ENCODE data around the gene TMEM52. TPM values are rescaled to one million over a fixed set of nuclear protein-coding genes. Genes with fewer than 3 reads are reported as not detected.

Gene TMEM52
- total and polyA plus RNA-seq, 3 experiments from 2014 or later: 0.32 to 1.4 (median 0.94) TPM

- CTCF ChIA-PET: no interaction called here
These were observed 7.6 kb downstream of the TMEM52 start for GRCh38 chr1:1911350-1912041.

GRCh38 chr1:1910651-1911331, 8.3 kb downstream of the TMEM52 start:
- H3K27me3 Mint-ChIP-seq: peaks cover 0 to 5% of the 10 kb centered on the region in 2 donors
- DNase-seq: no peak
- Histone ChIP-seq H3K4me3 (ENCODE audit: low read length) (no peak overlapping the region), H3K9me3 (ENCODE audit: low read length) (no peaks in the 10 kb centered on the region), H3K4me1 (ENCODE audit: insufficient read depth, low read length) (peaks cover 11% of the 10 kb centered on the region), H3K27ac (ENCODE audit: low read depth, low read length) (no peak overlapping the region), H3K36me3 (ENCODE audit: insufficient read depth, low read length) (no peaks in the 10 kb centered on the region), H3K27me3 (ENCODE audit: insufficient read depth, low read length, poor library complexity, severe bottlenecking) (no peaks in the 10 kb centered on the region)
- peaks cover 14 to 20% (median 14%) of the 10 kb centered on the region in 3 donors for H3K4me1 Mint-ChIP-seq
- H3K9me3 Mint-ChIP-seq: no peaks in the 10 kb centered on the region
- peak overlapping the region in 2 of 8 donors; percentile 75 to 93 for H3K27ac Mint-ChIP-seq
- CTCF ChIA-PET: no interaction called here
- peak overlapping the region in 5 of 7 donors; percentile 3 to 96 (median 85) for H3K4me3 Mint-ChIP-seq
- POLR2A ChIA-PET: no interaction called here
- H3K36me3 Mint-ChIP-seq: no peaks in the 10 kb centered on the region

More at GRCh38 chr1:1911350-1912041, 7.6 kb downstream of the TMEM52 start:
- Mint-ChIP-seq H3K4me1 (peaks cover 9 to 14% (median 10%) of the 10 kb centered on the region in 3 donors), H3K27ac (peak overlapping the region in 4 of 8 donors; percentile 29 to 75 (median 51)), H3K27me3 (peaks cover 0 to 5% of the 10 kb centered on the region in 2 donors), H3K9me3 (no peaks in the 10 kb centered on the region), H3K4me3 (peak overlapping the region in 4 of 7 donors; percentile 20 to 82 (median 52)), H3K36me3 (no peaks in the 10 kb centered on the region)
- H3K27ac ChIP-seq (ENCODE audit: low read depth, low read length): no peak overlapping the region
- H3K27me3 ChIP-seq (ENCODE audit: insufficient read depth, low read length, poor library complexity, severe bottlenecking): no peaks in the 10 kb centered on the region
- no peaks in the 10 kb centered on the region for H3K9me3 ChIP-seq (ENCODE audit: low read length)
- no peak for DNase-seq
- peaks cover 11% of the 10 kb centered on the region for H3K4me1 ChIP-seq (ENCODE audit: insufficient read depth, low read length)
- POLR2A ChIA-PET: no interaction called here
- no peak overlapping the region for H3K4me3 ChIP-seq (ENCODE audit: low read length)
- H3K36me3 ChIP-seq (ENCODE audit: insufficient read depth, low read length): no peaks in the 10 kb centered on the region

- ChIA-PET CTCF (interaction anchor here (0.9 to 3.4 kb wide), 3 partner anchors 11 to 130 kb away, joined by 3 to 18 read pairs (median 13); no protein-coding TSS in a partner anchor), POLR2A (interaction anchor here (0.6 to 2.4 kb wide), 4 partner anchors 18 to 503 kb away, joined by 3 to 12 read pairs (median 8); partner anchors contain the start of genes CDK11A, MIB2 and PEX10)
- H3K27me3 ChIP-seq (ENCODE audit: insufficient read depth, low read length, poor library complexity, severe bottlenecking): no peaks in the 10 kb centered on the region
- peak in 1 of 5 donors; percentile 39 for DNase-seq
- Mint-ChIP-seq H3K4me1 (peaks cover 14 to 20% (median 14%) of the 10 kb centered on the region in 3 donors), H3K27me3 (peaks cover under 1 to 5% of the 10 kb centered on the region in 2 donors), H3K9me3 (no peaks in the 10 kb centered on the region), H3K27ac (peak overlapping the region; percentile 48 to 97 (median 94)), H3K4me3 (peak overlapping the region; percentile 84 to 96 (median 85)), H3K36me3 (no peaks in the 10 kb centered on the region)
- H3K27ac ChIP-seq (ENCODE audit: low read depth, low read length): peak overlapping the region; percentile 43
- no peaks in the 10 kb centered on the region for H3K36me3 ChIP-seq (ENCODE audit: insufficient read depth, low read length)
- H3K9me3 ChIP-seq (ENCODE audit: low read length): no peaks in the 10 kb centered on the region
- H3K4me3 ChIP-seq (ENCODE audit: low read length): peak overlapping the region; percentile 50
- H3K4me1 ChIP-seq (ENCODE audit: insufficient read depth, low read length): peaks cover 11% of the 10 kb centered on the region
These were observed 9.0 kb downstream of the TMEM52 start for GRCh38 chr1:1910033-1910465.

- Mint-ChIP-seq H3K4me1 (peaks cover 14 to 20% (median 14%) of the 10 kb centered on the region in 3 donors), H3K27ac (peak overlapping the region in 1 of 8 donors; percentile 32)
These were observed 10.6 kb downstream of the TMEM52 start for GRCh38 chr1:1908506-1908791.

GRCh38 chr1:1907098-1907736, 11.9 kb downstream of the TMEM52 start:
- ChIA-PET CTCF (interaction anchor here (1.4 to 3.4 kb wide), 5 partner anchors 12 to 130 kb away, joined by 4 to 20 read pairs (median 9); no protein-coding TSS in a partner anchor), POLR2A (interaction anchor here (2.2 kb wide), 1 partner anchor 9 kb away, joined by 4 read pairs; no protein-coding TSS in a partner anchor)
- peaks cover 14 to 20% (median 14%) of the 10 kb centered on the region in 3 donors for H3K4me1 Mint-ChIP-seq
- no peak overlapping the region for H3K27ac Mint-ChIP-seq
- H3K4me1 ChIP-seq (ENCODE audit: insufficient read depth, low read length): peaks cover 11% of the 10 kb centered on the region
- peak in 1 of 5 donors; percentile 46 for DNase-seq
- no peaks in the 10 kb centered on the region for H3K27me3 ChIP-seq (ENCODE audit: insufficient read depth, low read length, poor library complexity, severe bottlenecking)
- no peaks in the 10 kb centered on the region for H3K9me3 Mint-ChIP-seq
- H3K36me3 Mint-ChIP-seq: no peaks in the 10 kb centered on the region
- no peak overlapping the region for H3K4me3 ChIP-seq (ENCODE audit: low read length)
- H3K9me3 ChIP-seq (ENCODE audit: low read length): no peaks in the 10 kb centered on the region
- no peak overlapping the region for H3K4me3 Mint-ChIP-seq
- no peaks in the 10 kb centered on the region for H3K36me3 ChIP-seq (ENCODE audit: insufficient read depth, low read length)
- H3K27ac ChIP-seq (ENCODE audit: low read depth, low read length): no peak overlapping the region
- H3K27me3 Mint-ChIP-seq: peaks cover 4 to 5% of the 10 kb centered on the region in 2 donors

More at GRCh38 chr1:1908506-1908791, 10.6 kb downstream of the TMEM52 start:
- DNase-seq: no peak
- Histone ChIP-seq H3K9me3 (ENCODE audit: low read length) (no peaks in the 10 kb centered on the region), H3K4me3 (ENCODE audit: low read length) (peak overlapping the region; percentile 50), H3K36me3 (ENCODE audit: insufficient read depth, low read length) (no peaks in the 10 kb centered on the region), H3K27me3 (ENCODE audit: insufficient read depth, low read length, poor library complexity, severe bottlenecking) (no peaks in the 10 kb centered on the region), H3K4me1 (ENCODE audit: insufficient read depth, low read length) (peaks cover 11% of the 10 kb centered on the region), H3K27ac (ENCODE audit: low read depth, low read length) (peak overlapping the region; percentile 74)
- Mint-ChIP-seq H3K9me3 (no peaks in the 10 kb centered on the region), H3K4me3 (peak overlapping the region in 5 of 7 donors; percentile 52 to 88 (median 64)), H3K36me3 (no peaks in the 10 kb centered on the region), H3K27me3 (peaks cover 0 to 4% of the 10 kb centered on the region in 2 donors)
- POLR2A ChIA-PET: interaction anchor here (0.6 to 2.4 kb wide), 11 partner anchors 10 to 295 kb away, joined by 3 to 15 read pairs (median 4); partner anchors contain the start of genes CDK11A and MIB2
- CTCF ChIA-PET: interaction anchor here (0.7 to 3.4 kb wide), 17 partner anchors 10 to 294 kb away, joined by 3 to 18 read pairs (median 3); partner anchors contain the start of genes CDK11A and TMEM52

GRCh38 chr1:1906185-1907097, 12.6 kb downstream of the TMEM52 start:
- H3K27ac ChIP-seq (ENCODE audit: low read depth, low read length): no peak overlapping the region
- peaks cover 11% of the 10 kb centered on the region for H3K4me1 ChIP-seq (ENCODE audit: insufficient read depth, low read length)
- DNase-seq: peak; percentile 42 to 72 (median 55)
- POLR2A ChIA-PET: interaction anchor here (2.1 kb wide), 1 partner anchor 14 kb away, joined by 7 read pairs; no protein-coding TSS in a partner anchor
- Mint-ChIP-seq H3K4me3 (peak overlapping the region; percentile 12 to 90 (median 61)), H3K4me1 (peaks cover 14 to 20% (median 14%) of the 10 kb centered on the region in 3 donors), H3K36me3 (no peaks in the 10 kb centered on the region), H3K9me3 (no peaks in the 10 kb centered on the region), H3K27me3 (peaks cover 4 to 5% of the 10 kb centered on the region in 2 donors), H3K27ac (peak overlapping the region in 7 of 8 donors; percentile 27 to 84 (median 68))
- no peaks in the 10 kb centered on the region for H3K9me3 ChIP-seq (ENCODE audit: low read length)
- no peaks in the 10 kb centered on the region for H3K36me3 ChIP-seq (ENCODE audit: insufficient read depth, low read length)
- CTCF ChIA-PET: interaction anchor here (0.7 to 3.4 kb wide), 17 partner anchors 9 to 129 kb away, joined by 3 to 20 read pairs (median 5); no protein-coding TSS in a partner anchor
- no peaks in the 10 kb centered on the region for H3K27me3 ChIP-seq (ENCODE audit: insufficient read depth, low read length, poor library complexity, severe bottlenecking)
- H3K4me3 ChIP-seq (ENCODE audit: low read length): no peak overlapping the region

GRCh38 chr1:1903224-1903623, 15.9 kb downstream of the TMEM52 start:
- Mint-ChIP-seq H3K9me3 (peaks cover 0 to 1% (median 0%) of the 10 kb centered on the region in 5 donors), H3K27ac (no peak overlapping the region), H3K4me3 (no peak overlapping the region), H3K4me1 (peaks cover 5 to 9% (median 6%) of the 10 kb centered on the region in 3 donors), H3K27me3 (peaks cover 4 to 5% of the 10 kb centered on the region in 2 donors), H3K36me3 (no peaks in the 10 kb centered on the region)
- CTCF ChIA-PET: no interaction called here
- no peak for DNase-seq
- POLR2A ChIA-PET: no interaction called here
- no peaks in the 10 kb centered on the region for H3K9me3 ChIP-seq (ENCODE audit: low read length)
- H3K4me3 ChIP-seq (ENCODE audit: low read length): no peak overlapping the region
- no peak overlapping the region for H3K27ac ChIP-seq (ENCODE audit: low read depth, low read length)
- peaks cover 10% of the 10 kb centered on the region for H3K4me1 ChIP-seq (ENCODE audit: insufficient read depth, low read length)
- no peaks in the 10 kb centered on the region for H3K36me3 ChIP-seq (ENCODE audit: insufficient read depth, low read length)
- H3K27me3 ChIP-seq (ENCODE audit: insufficient read depth, low read length, poor library complexity, severe bottlenecking): no peaks in the 10 kb centered on the region

All from CD8-positive, alpha-beta memory T cell (primary cell).